ENCODE measurements around the gene ACSL4.

Gene ACSL4

GRCh38 chrX:109704563-109704962 lies 28.5 kb downstream of the ACSL4 start:
- no peaks in the 10 kb centered on the region for H3K36me3 ChIP-seq (ENCODE audit: control insufficient read depth in 1 of 2, insufficient read depth in 2 of 2, low read depth in 1 of 2, low read length in 2 of 2)
- no peak overlapping the region for H2AK5ac ChIP-seq (ENCODE audit: low read length, severe bottlenecking)
- no peak overlapping the region for H3K27ac ChIP-seq (ENCODE audit: low read length, poor library complexity, severe bottlenecking)
- no peaks in the 10 kb centered on the region for H3K79me1 ChIP-seq (replicated peaks; ENCODE audit: low read length, poor library complexity, severe bottlenecking)
- no peak overlapping the region for H3K4me2 ChIP-seq (ENCODE audit: low read length, poor library complexity, severe bottlenecking)
- H3K4me3 ChIP-seq (ENCODE audit: insufficient read depth in 1 of 2, low read depth in 1 of 2, low read length in 2 of 2) = no peak overlapping the region
- no peak overlapping the region for H4K91ac ChIP-seq (ENCODE audit: low read length)
- H2AFZ ChIP-seq (ENCODE audit: low read depth, low read length) = no peak overlapping the region
- no peak for DNase-seq
- H2BK5ac ChIP-seq (ENCODE audit: low read depth, low read length, poor library complexity, severe bottlenecking) = no peak overlapping the region
- no peak overlapping the region for H4K8ac ChIP-seq (ENCODE audit: low read length)
- no peak overlapping the region for H2BK120ac ChIP-seq (ENCODE audit: low read depth, low read length)
- no peak overlapping the region for H3K23ac ChIP-seq (ENCODE audit: low read length in 2 of 2)
- H2BK12ac ChIP-seq (ENCODE audit: low read length in 2 of 2) = no peak overlapping the region
- no peak overlapping the region for H3K14ac ChIP-seq (ENCODE audit: low read length in 2 of 2)
- no peak overlapping the region for H3K18ac ChIP-seq (ENCODE audit: low read depth in 1 of 2, low read length in 2 of 2)
- peaks cover 0 to 17% of the 10 kb centered on the region in 2 experiments for H3K27me3 ChIP-seq (ENCODE audit: control insufficient read depth in 1 of 2, insufficient read depth in 1 of 2, low read length in 2 of 2)
- H3K4me1 ChIP-seq (ENCODE audit: control insufficient read depth, insufficient read depth, low read depth, low read length) = peaks cover under 1% of the 10 kb centered on the region
- no peaks in the 10 kb centered on the region for H3K9me3 ChIP-seq (ENCODE audit: control insufficient read depth, low read length)
- H3K9ac ChIP-seq (ENCODE audit: low read length) = no peak overlapping the region
- no peak overlapping the region for H2BK15ac ChIP-seq (ENCODE audit: low read depth, poor library complexity, severe bottlenecking)
- H3K4ac ChIP-seq (ENCODE audit: low read depth in 1 of 2, low read length in 2 of 2) = no peak overlapping the region

GRCh38 chrX:109697855-109698254 lies 35.2 kb downstream of the ACSL4 start:
- Histone ChIP-seq H3K14ac (ENCODE audit: low read length in 2 of 2) (no peak overlapping the region), H3K4me3 (ENCODE audit: insufficient read depth in 1 of 2, low read depth in 1 of 2, low read length in 2 of 2) (no peak overlapping the region), H3K36me3 (ENCODE audit: control insufficient read depth in 1 of 2, insufficient read depth in 2 of 2, low read depth in 1 of 2, low read length in 2 of 2) (peaks cover 0 to 15% of the 10 kb centered on the region in 2 experiments), H3K27ac (ENCODE audit: low read length, poor library complexity, severe bottlenecking) (no peak overlapping the region), H3K4ac (ENCODE audit: low read depth in 1 of 2, low read length in 2 of 2) (no peak overlapping the region), H4K8ac (ENCODE audit: low read length) (no peak overlapping the region), H3K9me3 (ENCODE audit: control insufficient read depth, low read length) (no peaks in the 10 kb centered on the region), H3K4me2 (ENCODE audit: low read length, poor library complexity, severe bottlenecking) (no peak overlapping the region), H3K79me1 (replicated peaks; ENCODE audit: low read length, poor library complexity, severe bottlenecking) (no peaks in the 10 kb centered on the region), H2AK5ac (ENCODE audit: low read length, severe bottlenecking) (no peak overlapping the region), H2BK12ac (ENCODE audit: low read length in 2 of 2) (no peak overlapping the region), H2BK5ac (ENCODE audit: low read depth, low read length, poor library complexity, severe bottlenecking) (no peak overlapping the region), H3K23ac (ENCODE audit: low read length in 2 of 2) (no peak overlapping the region), H2BK15ac (ENCODE audit: low read depth, poor library complexity, severe bottlenecking) (no peak overlapping the region), H3K9ac (ENCODE audit: low read length) (no peak overlapping the region), H3K18ac (ENCODE audit: low read depth in 1 of 2, low read length in 2 of 2) (no peak overlapping the region), H3K4me1 (ENCODE audit: control insufficient read depth, insufficient read depth, low read depth, low read length) (no peaks in the 10 kb centered on the region), H2BK120ac (ENCODE audit: low read depth, low read length) (no peak overlapping the region), H4K91ac (ENCODE audit: low read length) (no peak overlapping the region), H3K27me3 (ENCODE audit: control insufficient read depth in 1 of 2, insufficient read depth in 1 of 2, low read length in 2 of 2) (peaks cover 0 to 22% of the 10 kb centered on the region in 2 experiments), H2AFZ (ENCODE audit: low read depth, low read length) (no peak overlapping the region)
- no CpG with 5 or more reads among the region's 2 CpGs for WGBS
- DNase-seq = no peak

DNA sequence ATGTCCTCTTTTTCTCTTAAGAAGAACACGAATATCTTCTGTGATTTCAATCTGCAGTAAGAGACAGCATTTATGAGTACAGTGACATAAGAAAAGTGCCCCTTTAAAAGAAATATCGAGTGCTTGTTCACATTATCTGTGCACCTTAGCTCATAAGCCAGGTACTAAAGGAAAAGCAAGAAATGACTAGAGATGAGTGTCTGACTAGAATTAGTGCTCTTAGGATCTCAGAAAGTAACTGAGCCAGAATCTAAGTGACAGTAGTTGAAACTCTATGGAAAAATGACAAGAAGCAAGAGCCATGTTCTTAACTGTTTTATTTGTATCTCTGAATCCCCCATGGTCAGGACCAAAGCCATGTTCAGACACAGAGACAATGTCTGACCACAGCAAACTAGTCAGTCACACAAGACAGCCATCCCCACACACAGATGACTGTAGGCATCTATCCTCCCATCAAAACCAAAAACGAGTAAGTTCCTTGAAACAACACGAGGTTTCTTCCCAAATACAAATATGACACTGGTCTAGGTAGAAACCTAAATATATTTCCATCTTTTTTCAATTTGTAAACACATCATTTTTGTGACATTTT lies 36.8 kb downstream of the ACSL4 start:
- no peak overlapping the region for H2AK5ac ChIP-seq (ENCODE audit: low read length, severe bottlenecking)
- no peak overlapping the region for H3K4me3 ChIP-seq (ENCODE audit: insufficient read depth in 1 of 2, low read depth in 1 of 2, low read length in 2 of 2)
- no peak overlapping the region for H3K23ac ChIP-seq (ENCODE audit: low read length in 2 of 2)
- H3K18ac ChIP-seq (ENCODE audit: low read depth in 1 of 2, low read length in 2 of 2) = no peak overlapping the region
- DNase-seq = no peak
- no peaks in the 10 kb centered on the region for H3K9me3 ChIP-seq (ENCODE audit: control insufficient read depth, low read length)
- H3K4me1 ChIP-seq (ENCODE audit: control insufficient read depth, insufficient read depth, low read depth, low read length) = no peaks in the 10 kb centered on the region
- peaks cover 0 to 24% of the 10 kb centered on the region in 2 experiments for H3K36me3 ChIP-seq (ENCODE audit: control insufficient read depth in 1 of 2, insufficient read depth in 2 of 2, low read depth in 1 of 2, low read length in 2 of 2)
- H3K14ac ChIP-seq (ENCODE audit: low read length in 2 of 2) = no peak overlapping the region
- H4K91ac ChIP-seq (ENCODE audit: low read length) = no peak overlapping the region
- no peak overlapping the region for H2BK120ac ChIP-seq (ENCODE audit: low read depth, low read length)
- no peak overlapping the region for H4K8ac ChIP-seq (ENCODE audit: low read length)
- no peaks in the 10 kb centered on the region for H3K79me1 ChIP-seq (replicated peaks; ENCODE audit: low read length, poor library complexity, severe bottlenecking)
- no peak overlapping the region for H3K27ac ChIP-seq (ENCODE audit: low read length, poor library complexity, severe bottlenecking)
- H2AFZ ChIP-seq (ENCODE audit: low read depth, low read length) = no peak overlapping the region
- no peak overlapping the region for H3K9ac ChIP-seq (ENCODE audit: low read length)
- WGBS = 75% methylated on average over 3 of the region's 4 CpGs
- H2BK5ac ChIP-seq (ENCODE audit: low read depth, low read length, poor library complexity, severe bottlenecking) = no peak overlapping the region
- no peak overlapping the region for H2BK15ac ChIP-seq (ENCODE audit: low read depth, poor library complexity, severe bottlenecking)
- H3K27me3 ChIP-seq (ENCODE audit: control insufficient read depth in 1 of 2, insufficient read depth in 1 of 2, low read length in 2 of 2) = peaks cover 0 to 29% of the 10 kb centered on the region in 2 experiments
- no peak overlapping the region for H3K4ac ChIP-seq (ENCODE audit: low read depth in 1 of 2, low read length in 2 of 2)
- H3K4me2 ChIP-seq (ENCODE audit: low read length, poor library complexity, severe bottlenecking) = no peak overlapping the region
- no peak overlapping the region for H2BK12ac ChIP-seq (ENCODE audit: low read length in 2 of 2)

GRCh38 chrX:109695637-109696036 lies 37.4 kb downstream of the ACSL4 start:
- no peak overlapping the region for H4K8ac ChIP-seq (ENCODE audit: low read length)
- peaks cover 0 to 29% of the 10 kb centered on the region in 2 experiments for H3K27me3 ChIP-seq (ENCODE audit: control insufficient read depth in 1 of 2, insufficient read depth in 1 of 2, low read length in 2 of 2)
- H3K4me2 ChIP-seq (ENCODE audit: low read length, poor library complexity, severe bottlenecking) = no peak overlapping the region
- H3K79me1 ChIP-seq (replicated peaks; ENCODE audit: low read length, poor library complexity, severe bottlenecking) = no peaks in the 10 kb centered on the region
- WGBS = no CpG with 5 or more reads among the region's 3 CpGs
- no peak overlapping the region for H3K23ac ChIP-seq (ENCODE audit: low read length in 2 of 2)
- H3K36me3 ChIP-seq (ENCODE audit: control insufficient read depth in 1 of 2, insufficient read depth in 2 of 2, low read depth in 1 of 2, low read length in 2 of 2) = peaks cover 0 to 24% of the 10 kb centered on the region in 2 experiments
- no peak overlapping the region for H3K9ac ChIP-seq (ENCODE audit: low read length)
- H2BK5ac ChIP-seq (ENCODE audit: low read depth, low read length, poor library complexity, severe bottlenecking) = no peak overlapping the region
- no peak overlapping the region for H3K14ac ChIP-seq (ENCODE audit: low read length in 2 of 2)
- no peak overlapping the region for H3K4me3 ChIP-seq (ENCODE audit: insufficient read depth in 1 of 2, low read depth in 1 of 2, low read length in 2 of 2)
- no peak for DNase-seq
- H2BK15ac ChIP-seq (ENCODE audit: low read depth, poor library complexity, severe bottlenecking) = no peak overlapping the region
- no peak overlapping the region for H4K91ac ChIP-seq (ENCODE audit: low read length)
- no peak overlapping the region for H2AK5ac ChIP-seq (ENCODE audit: low read length, severe bottlenecking)
- no peak overlapping the region for H3K4ac ChIP-seq (ENCODE audit: low read depth in 1 of 2, low read length in 2 of 2)
- H3K27ac ChIP-seq (ENCODE audit: low read length, poor library complexity, severe bottlenecking) = no peak overlapping the region
- H3K18ac ChIP-seq (ENCODE audit: low read depth in 1 of 2, low read length in 2 of 2) = no peak overlapping the region
- H3K9me3 ChIP-seq (ENCODE audit: control insufficient read depth, low read length) = no peaks in the 10 kb centered on the region
- H2BK12ac ChIP-seq (ENCODE audit: low read length in 2 of 2) = no peak overlapping the region
- no peak overlapping the region for H2AFZ ChIP-seq (ENCODE audit: low read depth, low read length)
- H2BK120ac ChIP-seq (ENCODE audit: low read depth, low read length) = no peak overlapping the region
- H3K4me1 ChIP-seq (ENCODE audit: control insufficient read depth, insufficient read depth, low read depth, low read length) = no peaks in the 10 kb centered on the region
